GM18858 (cell line): ENCODE results near the gene TANC1.

Experiments
- ATAC-seq: cut with Tn5 transposase; IDR thresholded peaks from one replicate; pipeline ENCODE4 v1.9.1; 2021; ENCODE audit not compliant: unreplicated experiment

The TANC1 gene

DNA sequence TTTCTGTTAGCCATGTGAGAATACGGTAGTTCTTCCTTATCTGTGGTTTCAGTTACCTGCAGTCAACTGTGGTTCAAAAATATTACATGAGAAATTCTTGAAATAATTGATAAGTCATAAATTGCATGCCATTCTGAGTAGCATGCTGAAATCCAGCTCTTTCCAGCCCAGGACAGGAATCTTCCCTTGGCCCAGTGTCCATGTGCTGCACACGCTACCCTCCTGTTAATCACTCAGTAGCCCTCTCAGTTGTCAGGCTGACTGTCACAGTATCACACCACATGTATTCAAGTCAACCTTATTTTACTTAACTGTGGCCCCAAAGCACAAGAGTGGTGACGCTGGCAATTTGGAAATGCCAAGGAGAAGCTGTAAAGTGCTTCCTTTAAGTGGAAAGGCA is 141.1 kb downstream of the TANC1 start:
- ATAC-seq, result no peak

GRCh38 chr2:159110784-159111183 is 142.3 kb downstream of the TANC1 start:
- no peak for ATAC-seq

GRCh38 chr2:159111346-159111927 is 143.0 kb downstream of the TANC1 start:
- no peak for ATAC-seq

- ATAC-seq, result no peak
These were observed 146.4 kb downstream of the TANC1 start for GRCh38 chr2:159114835-159115234.

- ATAC-seq, result no peak
These were observed 148.5 kb downstream of the TANC1 start for GRCh38 chr2:159116922-159117321.

DNA sequence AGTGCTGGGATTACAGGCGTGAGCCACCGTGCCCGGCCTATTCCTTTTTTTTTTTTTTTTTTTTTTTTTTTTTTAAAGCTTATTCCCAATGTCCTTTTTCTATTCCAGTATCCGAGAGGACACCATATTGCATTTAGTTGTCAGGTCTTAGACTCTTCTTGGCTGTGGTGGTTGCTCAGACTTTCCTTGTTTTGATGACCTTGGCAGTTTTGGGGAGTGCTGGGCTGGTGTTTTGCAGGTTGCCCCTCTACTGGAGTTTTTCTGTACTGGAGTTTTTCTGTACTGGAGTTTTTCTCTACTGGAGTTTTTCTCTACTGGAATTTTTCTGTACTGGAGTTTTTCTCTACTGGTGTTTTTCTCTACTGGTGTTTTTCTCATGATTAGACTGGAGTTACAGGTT is 149.2 kb downstream of the TANC1 start:
- no peak for ATAC-seq

DNA sequence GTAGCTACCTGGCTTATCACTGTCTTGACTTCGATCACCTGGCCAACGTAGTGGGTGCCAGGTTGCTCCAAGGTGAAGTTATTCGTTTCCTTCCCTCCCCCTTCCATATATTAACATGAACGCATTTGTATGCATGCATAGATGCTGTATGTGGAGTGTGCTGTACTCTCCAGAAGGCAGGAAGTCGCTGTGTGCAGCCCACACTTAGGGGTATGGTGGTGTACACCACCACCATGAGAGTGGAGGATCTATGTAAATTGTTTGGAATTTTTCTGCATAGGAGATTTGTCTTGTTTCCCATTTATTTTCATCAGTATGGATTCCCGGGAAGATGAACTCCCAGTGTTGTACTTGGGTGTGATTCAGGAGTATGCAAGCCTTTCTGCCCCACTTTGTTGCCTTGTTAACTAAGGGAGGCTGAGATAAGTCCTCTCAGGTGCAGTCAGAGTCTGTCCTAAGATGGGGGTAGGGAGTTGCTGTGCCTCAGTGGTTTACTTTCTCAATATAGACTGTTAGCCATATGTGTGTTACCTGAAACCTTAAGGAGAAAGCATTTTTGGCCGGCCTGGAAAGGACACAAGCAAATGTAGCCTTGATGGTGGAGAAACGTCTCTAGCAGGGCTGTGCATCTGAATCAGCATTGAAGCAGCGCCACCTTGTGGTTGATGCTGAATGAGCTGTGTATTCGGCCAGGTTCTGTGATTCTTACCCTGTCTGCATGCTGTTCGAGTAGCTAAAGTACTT is 149.8 kb downstream of the TANC1 start:
- peak; percentile 87 for ATAC-seq

- ATAC-seq, result no peak
These were observed 150.5 kb downstream of the TANC1 start for GRCh38 chr2:159118859-159119500.

GRCh38 chr2:159119652-159120257 is 151.3 kb downstream of the TANC1 start:
- no peak for ATAC-seq

GRCh38 chr2:159123786-159124185 is 155.3 kb downstream of the TANC1 start:
- ATAC-seq, result no peak

GRCh38 chr2:159124441-159124911 is 156.0 kb downstream of the TANC1 start:
- no peak for ATAC-seq

DNA sequence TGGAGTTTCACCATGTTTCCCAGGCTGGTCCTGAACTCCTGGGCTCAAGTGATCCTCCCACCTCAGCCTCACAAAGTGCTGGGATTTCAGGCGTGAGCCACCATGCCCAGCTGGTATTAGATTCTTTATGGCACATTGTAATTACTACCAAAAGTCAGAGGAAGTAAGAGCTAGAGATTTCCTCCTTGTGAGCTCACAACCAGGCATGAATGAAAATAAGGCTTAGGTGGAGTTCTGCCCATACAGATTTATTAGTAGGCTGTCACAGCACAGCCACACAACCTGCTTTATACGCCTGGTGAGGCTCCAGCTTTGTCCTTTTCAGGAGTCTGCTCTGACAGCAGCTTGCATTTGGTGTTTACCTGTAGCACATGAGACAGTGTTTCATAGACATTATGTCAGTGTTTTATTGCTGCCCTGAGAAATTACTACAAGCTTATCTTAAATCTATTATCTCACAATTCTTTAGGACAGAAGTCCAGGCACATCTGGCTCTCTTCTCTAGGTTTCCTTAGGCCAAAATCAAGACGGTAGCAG is 156.6 kb downstream of the TANC1 start:
- no peak for ATAC-seq

DNA sequence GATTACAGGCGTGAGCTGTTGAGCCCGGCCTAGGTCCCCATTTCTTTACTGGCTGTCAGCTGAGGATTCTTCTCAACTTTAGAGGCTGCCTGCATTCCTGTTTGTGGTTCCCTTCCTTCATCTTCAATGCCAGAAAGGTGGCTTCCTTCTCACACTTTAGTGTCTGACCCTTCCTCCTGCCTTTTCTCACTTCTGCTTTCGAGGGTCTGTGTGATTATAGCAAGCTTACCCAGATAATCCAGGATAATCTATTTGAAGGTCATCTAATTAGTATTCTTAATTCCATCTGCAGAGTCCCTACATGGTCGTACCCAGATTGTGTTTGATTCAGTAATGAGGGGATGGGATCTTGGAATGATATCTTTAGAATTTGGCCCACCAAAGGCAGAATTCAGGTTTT is 157.4 kb downstream of the TANC1 start:
- no peak for ATAC-seq

GRCh38 chr2:159126432-159127022 is 158.1 kb downstream of the TANC1 start:
- ATAC-seq, result no peak

- ATAC-seq, result no peak
These were observed 159.8 kb downstream of the TANC1 start for GRCh38 chr2:159128191-159128590.

GRCh38 chr2:159129269-159129668 is 160.8 kb downstream of the TANC1 start:
- ATAC-seq, result no peak

DNA sequence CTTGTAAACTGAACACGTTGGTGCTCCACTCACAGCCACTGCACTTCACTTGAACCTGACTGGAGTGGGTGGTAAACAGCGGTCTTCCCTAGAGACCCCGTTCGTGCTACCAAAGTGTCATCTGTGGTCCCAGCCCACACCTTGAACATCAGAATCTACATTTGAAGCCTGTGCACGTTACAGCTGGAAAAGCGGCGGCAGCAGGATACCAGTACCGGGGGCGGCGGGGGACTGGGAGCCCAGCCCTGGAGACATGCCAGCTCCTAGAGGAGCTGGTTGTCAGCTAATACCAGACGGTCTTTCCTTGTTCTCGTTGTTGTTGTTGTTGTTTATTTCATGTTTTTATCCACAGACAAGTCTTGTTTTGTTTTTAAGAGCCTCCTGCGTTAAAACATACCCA is 161.4 kb downstream of the TANC1 start:
- ATAC-seq, result no peak

DNA sequence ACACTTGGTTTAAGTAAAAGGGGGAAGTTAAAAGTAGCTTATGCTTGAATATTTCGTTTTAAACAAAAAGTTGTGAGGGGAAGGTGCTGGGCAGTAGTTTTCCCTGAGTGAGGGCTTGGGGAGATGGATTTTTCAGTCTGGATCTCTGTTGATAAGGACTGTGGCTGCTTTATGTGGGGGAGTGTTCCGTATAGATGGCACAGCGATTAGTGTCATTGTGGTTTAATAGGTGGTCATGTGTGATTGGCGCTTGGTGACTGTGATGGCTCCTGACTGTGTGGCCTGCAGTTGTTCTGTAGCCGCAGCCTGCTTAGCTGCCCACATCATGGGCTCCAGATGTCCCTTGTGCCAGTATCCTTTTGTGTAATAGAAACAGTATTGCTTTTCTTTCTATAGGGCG is 161.9 kb downstream of the TANC1 start:
- ATAC-seq, result no peak

DNA sequence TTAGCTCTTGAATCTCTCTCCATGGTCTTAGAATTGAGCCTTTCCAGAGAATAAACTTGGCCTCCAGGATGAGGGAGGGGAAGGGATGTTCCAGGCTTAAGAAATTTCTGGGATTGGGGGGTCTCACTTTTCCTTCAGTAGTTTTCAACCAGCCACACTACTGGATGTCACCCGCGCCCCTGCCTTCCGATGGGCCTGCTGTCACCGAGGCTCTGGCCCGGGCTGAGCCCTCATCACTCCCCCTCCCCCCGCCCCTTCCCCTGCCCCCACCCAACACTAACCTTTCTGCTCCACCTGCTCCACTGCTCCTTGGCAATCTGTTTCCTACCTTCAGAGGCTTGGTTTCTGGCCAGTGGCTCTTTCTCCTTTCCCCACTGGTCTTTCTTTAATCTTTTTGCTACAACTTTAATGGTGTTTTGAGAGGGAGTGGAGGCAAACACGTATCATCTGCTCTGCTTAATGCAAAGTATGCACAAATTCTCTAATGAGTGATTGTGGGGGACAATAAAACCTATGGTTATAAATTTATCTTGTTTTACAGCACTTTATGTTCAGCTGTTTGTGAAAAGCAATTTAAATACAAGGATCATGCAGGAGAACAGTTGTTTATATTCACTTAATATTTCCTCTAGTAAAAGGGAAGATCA is 162.9 kb downstream of the TANC1 start:
- no peak for ATAC-seq

DNA sequence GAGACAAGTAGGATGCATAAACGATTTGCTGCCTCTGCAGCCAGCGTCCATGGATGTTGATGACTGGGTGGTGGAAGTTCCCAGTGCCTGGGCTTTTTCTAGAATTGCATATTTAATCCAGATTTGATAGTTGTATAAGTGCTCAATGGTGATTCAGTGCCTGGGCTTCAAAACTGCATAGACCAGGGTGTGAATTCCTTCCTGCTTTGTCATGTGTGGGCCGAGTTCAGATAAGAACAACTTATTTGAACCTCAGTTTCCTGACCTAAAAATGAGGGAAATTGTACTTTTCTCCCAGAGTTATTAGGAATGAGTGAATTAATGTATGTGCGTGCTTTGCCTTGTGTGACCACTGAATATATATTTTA is 163.5 kb downstream of the TANC1 start:
- no peak for ATAC-seq

- ATAC-seq, result no peak
These were observed 165.4 kb downstream of the TANC1 start for GRCh38 chr2:159133797-159134196.
